ENCODE data around the gene MNDA. TPM values are rescaled to one million over a fixed set of nuclear protein-coding genes. Genes with fewer than 3 reads are reported as not detected.

Gene MNDA
- total and polyA plus RNA-seq, 4 donors, result 8.5 to 108 (median 26.1) TPM

DNA sequence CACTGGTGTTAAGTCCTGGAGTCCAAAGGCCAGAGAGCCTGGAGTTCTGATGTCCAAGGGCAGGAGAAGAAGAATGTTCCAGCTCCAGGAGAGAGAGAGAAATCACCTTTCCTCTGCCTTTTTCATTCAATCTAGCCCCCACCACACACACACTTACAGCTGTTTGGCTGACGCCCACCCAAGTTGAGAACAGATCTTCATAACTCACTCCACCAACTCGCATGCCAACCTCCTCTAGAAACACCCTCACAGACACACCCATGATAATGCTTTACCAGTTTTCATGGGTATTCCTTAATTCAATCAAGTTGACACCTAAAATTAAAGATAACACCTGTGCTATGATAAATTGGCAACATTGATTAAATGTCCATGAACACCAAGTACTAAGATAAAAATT, 42.0 kb downstream of the MNDA start:
- H3K27me3 ChIP-seq (ENCODE audit: control insufficient read depth in 3 of 3, insufficient read depth in 3 of 3, low read length in 2 of 3), result no peaks in the 10 kb centered on the region
- TF ChIP-seq, protein P1, sequence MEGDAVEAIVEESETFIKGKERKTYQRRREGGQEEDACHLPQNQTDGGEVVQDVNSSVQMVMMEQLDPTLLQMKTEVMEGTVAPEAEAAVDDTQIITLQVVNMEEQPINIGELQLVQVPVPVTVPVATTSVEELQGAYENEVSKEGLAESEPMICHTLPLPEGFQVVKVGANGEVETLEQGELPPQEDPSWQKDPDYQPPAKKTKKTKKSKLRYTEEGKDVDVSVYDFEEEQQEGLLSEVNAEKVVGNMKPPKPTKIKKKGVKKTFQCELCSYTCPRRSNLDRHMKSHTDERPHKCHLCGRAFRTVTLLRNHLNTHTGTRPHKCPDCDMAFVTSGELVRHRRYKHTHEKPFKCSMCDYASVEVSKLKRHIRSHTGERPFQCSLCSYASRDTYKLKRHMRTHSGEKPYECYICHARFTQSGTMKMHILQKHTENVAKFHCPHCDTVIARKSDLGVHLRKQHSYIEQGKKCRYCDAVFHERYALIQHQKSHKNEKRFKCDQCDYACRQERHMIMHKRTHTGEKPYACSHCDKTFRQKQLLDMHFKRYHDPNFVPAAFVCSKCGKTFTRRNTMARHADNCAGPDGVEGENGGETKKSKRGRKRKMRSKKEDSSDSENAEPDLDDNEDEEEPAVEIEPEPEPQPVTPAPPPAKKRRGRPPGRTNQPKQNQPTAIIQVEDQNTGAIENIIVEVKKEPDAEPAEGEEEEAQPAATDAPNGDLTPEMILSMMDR (IDR thresholded peaks at IDR 0.05; ENCODE audit: control extremely low read depth, extremely low read depth), result no peak
- no peak overlapping the region for H3K27ac ChIP-seq (ENCODE audit: low read depth in 1 of 2, low read length in 1 of 2)
- no peak for ATAC-seq (ENCODE audit: insufficient read depth, low FRiP score)
- no peak overlapping the region for H3K9ac ChIP-seq (ENCODE audit: insufficient read depth in 1 of 2, low read length in 2 of 2)
- no peaks in the 10 kb centered on the region for H3K36me3 ChIP-seq (ENCODE audit: control insufficient read depth in 4 of 4, insufficient read depth in 4 of 4, low read length in 4 of 4)
- no peaks in the 10 kb centered on the region for H3K9me3 ChIP-seq (ENCODE audit: control insufficient read depth in 4 of 4, insufficient read depth in 3 of 4, low read length in 3 of 4)
- 82 to 94% methylated on average over 2 of the region's 2 CpGs for WGBS, 2 donors
- DNase-seq, result no peak
- H3K4me3 ChIP-seq, result no peak overlapping the region
- no peaks in the 10 kb centered on the region for H3K4me1 ChIP-seq (ENCODE audit: control insufficient read depth in 5 of 5, insufficient read depth in 5 of 5, low read length in 5 of 5)

DNA sequence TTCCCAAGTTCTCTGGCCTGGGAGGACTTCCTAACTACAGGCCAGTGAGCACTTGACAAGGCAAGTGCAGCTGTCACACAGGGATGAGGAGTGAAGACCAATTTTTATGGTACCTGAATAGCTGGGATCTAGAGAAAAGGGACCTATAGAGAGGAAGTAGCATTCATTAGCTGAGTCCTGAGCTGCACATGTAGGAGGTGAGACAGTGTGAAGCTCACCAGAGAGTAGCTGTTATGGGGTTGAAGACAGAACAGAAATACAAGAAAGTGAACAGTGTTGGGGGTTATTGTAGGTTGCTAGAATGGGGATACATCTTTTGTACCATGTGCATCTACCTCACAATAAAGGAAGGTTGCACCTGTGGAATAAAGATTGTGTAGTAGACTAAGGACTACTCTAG, 62.5 kb downstream of the MNDA start:
- TF ChIP-seq, protein P1 (IDR thresholded peaks at IDR 0.05; ENCODE audit: control extremely low read depth, extremely low read depth), result no peak
- Histone ChIP-seq H3K9me3 (ENCODE audit: control insufficient read depth in 4 of 4, insufficient read depth in 3 of 4, low read length in 3 of 4) (no peaks in the 10 kb centered on the region), H3K9ac (ENCODE audit: insufficient read depth in 1 of 2, low read length in 2 of 2) (no peak overlapping the region), H3K4me3 (no peak overlapping the region), H3K36me3 (ENCODE audit: control insufficient read depth in 4 of 4, insufficient read depth in 4 of 4, low read length in 4 of 4) (no peaks in the 10 kb centered on the region), H3K27me3 (ENCODE audit: control insufficient read depth in 3 of 3, insufficient read depth in 3 of 3, low read length in 2 of 3) (no peaks in the 10 kb centered on the region), H3K27ac (ENCODE audit: low read depth in 1 of 2, low read length in 1 of 2) (no peak overlapping the region), H3K4me1 (ENCODE audit: control insufficient read depth in 5 of 5, insufficient read depth in 5 of 5, low read length in 5 of 5) (no peaks in the 10 kb centered on the region)
- no peak for DNase-seq
- no peak for ATAC-seq (ENCODE audit: insufficient read depth, low FRiP score)

DNA sequence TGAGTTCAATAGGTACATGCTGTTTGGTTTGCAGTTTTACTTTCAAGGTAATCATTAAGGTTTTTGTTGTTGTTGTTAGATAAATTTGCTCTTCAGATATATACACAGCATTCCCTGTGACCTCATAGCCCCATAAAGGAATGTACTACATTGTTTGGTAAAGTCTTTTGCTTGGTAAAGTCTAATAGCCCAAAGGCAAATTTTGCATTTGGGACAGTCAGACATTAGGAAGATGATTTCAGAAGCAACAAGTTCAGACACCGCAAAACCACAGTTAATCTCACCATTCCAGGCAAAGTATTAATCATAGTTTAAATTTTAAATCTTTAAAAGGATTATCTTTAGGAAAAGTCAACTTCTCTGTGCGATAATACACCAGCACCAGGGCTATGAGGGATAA, 67.6 kb downstream of the MNDA start:
- no peak overlapping the region for H3K4me3 ChIP-seq
- H3K36me3 ChIP-seq (ENCODE audit: control insufficient read depth in 4 of 4, insufficient read depth in 4 of 4, low read length in 4 of 4), result no peaks in the 10 kb centered on the region
- no peaks in the 10 kb centered on the region for H3K4me1 ChIP-seq (ENCODE audit: control insufficient read depth in 5 of 5, insufficient read depth in 5 of 5, low read length in 5 of 5)
- WGBS, 2 donors, result 87% methylated on average over 2 of the region's 2 CpGs; no CpG with 5 or more reads in 1 of the 2 donors
- TF ChIP-seq, protein P1 (IDR thresholded peaks at IDR 0.05; ENCODE audit: control extremely low read depth, extremely low read depth), result no peak
- H3K27me3 ChIP-seq (ENCODE audit: control insufficient read depth in 3 of 3, insufficient read depth in 3 of 3, low read length in 2 of 3), result no peaks in the 10 kb centered on the region
- H3K27ac ChIP-seq (ENCODE audit: low read depth in 1 of 2, low read length in 1 of 2), result no peak overlapping the region
- DNase-seq (no peak), ATAC-seq (ENCODE audit: insufficient read depth, low FRiP score) (no peak)
- no peaks in the 10 kb centered on the region for H3K9me3 ChIP-seq (ENCODE audit: control insufficient read depth in 4 of 4, insufficient read depth in 3 of 4, low read length in 3 of 4)
- no peak overlapping the region for H3K9ac ChIP-seq (ENCODE audit: insufficient read depth in 1 of 2, low read length in 2 of 2)

Small RNA genes lying within 50 kb of the gene (small RNA-seq; reads per million reads assigned to genes)
- gene OR2AQ1P (ENCODE audit: low replicate concordance), result not detected

Other genes starting within 250 kb of the MNDA start
- not detected for gene OR10Z1, start 226.1 kb upstream of the MNDA start, total RNA-seq
- not detected for gene OR10Z1, start 226.1 kb upstream of the MNDA start, polyA plus RNA-seq
- 10 to 100 TPM in 1 of 2 donors, under 1 TPM in 1; 0.31 to 21.1 TPM for gene SPTA1, start 144.6 kb upstream of the MNDA start, total RNA-seq
- under 1 TPM; 0.02 to 0.17 TPM for gene SPTA1, start 144.6 kb upstream of the MNDA start, polyA plus RNA-seq
- not detected for gene OR6K2, start 130.7 kb upstream of the MNDA start, total RNA-seq
- gene OR6K2, start 130.7 kb upstream of the MNDA start, polyA plus RNA-seq, result not detected
- under 1 TPM in 1 of 2 donors, not detected in 1; 0.09 TPM for gene OR6K3, start 110.6 kb upstream of the MNDA start, total RNA-seq
- gene OR6K3, start 110.6 kb upstream of the MNDA start, polyA plus RNA-seq, result under 1 TPM; 0.06 to 0.12 TPM
- gene OR6K6, start 76.6 kb upstream of the MNDA start, total RNA-seq, result not detected
- not detected for gene OR6K6, start 76.6 kb upstream of the MNDA start, polyA plus RNA-seq
- gene OR6N1, start 59.2 kb upstream of the MNDA start, total RNA-seq, result under 1 TPM in 1 of 2 donors, not detected in 1; 0.80 TPM
- 1 to 10 TPM in 1 of 2 donors, not detected in 1; 8.7 TPM for gene OR6N1, start 59.2 kb upstream of the MNDA start, polyA plus RNA-seq
- gene OR6N2, start 50.1 kb upstream of the MNDA start, total RNA-seq, result not detected
- gene OR6N2, start 50.1 kb upstream of the MNDA start, polyA plus RNA-seq, result not detected
- gene PYHIN1, start 100.2 kb downstream of the MNDA start, total RNA-seq, result 1 to 10 TPM in 1 of 2 donors, under 1 TPM in 1; 0.95 to 2.4 TPM
- gene PYHIN1, start 100.2 kb downstream of the MNDA start, polyA plus RNA-seq, result under 1 TPM; 0.43 to 0.94 TPM
- gene IFI16, start 178.6 kb downstream of the MNDA start, total RNA-seq, result 10 to 100 TPM; 60.7 to 86.3 TPM
- gene IFI16, start 178.6 kb downstream of the MNDA start, polyA plus RNA-seq, result 100 to 1,000 TPM in 1 of 2 donors, 10 to 100 TPM in 1; 76.4 to 124 TPM
- 1 to 10 TPM in 1 of 2 donors, under 1 TPM in 1; 0.97 to 1.8 TPM for gene AIM2, start 245.4 kb downstream of the MNDA start, total RNA-seq
- 1 to 10 TPM in 1 of 2 donors, under 1 TPM in 1; 0.47 to 2.9 TPM for gene AIM2, start 245.4 kb downstream of the MNDA start, polyA plus RNA-seq